Dendritic cell treated with granulocyte-macrophage colony-stimulating factor and Interleukin-4, amounts not matched to agents 40 ng/mL and 50 ng/mL, for 4 days (primary cell): ENCODE results near the gene MST1.

Experiments
- H3K27ac Mint-ChIP-seq: one replicate; pipeline ENCODE4 v1.8.0; 2022; ENCODE audit warnings: mild to moderate bottlenecking, mixed read lengths
- H3K27me3 Mint-ChIP-seq: one replicate; pipeline ENCODE4 v1.8.0; 2022; ENCODE audit warnings: mild to moderate bottlenecking, mixed read lengths
- H3K36me3 Mint-ChIP-seq: one replicate; pipeline ENCODE4 v1.8.0; 2022; ENCODE audit warnings: low read depth, mixed read lengths
- H3K4me1 Mint-ChIP-seq: one replicate; pipeline ENCODE4 v1.8.0; 2022; ENCODE audit warnings: low read depth, mixed read lengths
- H3K4me3 Mint-ChIP-seq: one replicate; pipeline ENCODE4 v1.8.0; 2022; ENCODE audit warnings: mild to moderate bottlenecking, moderate library complexity, mixed read lengths
- H3K9me3 Mint-ChIP-seq: one replicate; pipeline ENCODE4 v1.8.0; 2022; ENCODE audit warnings: mixed read lengths
- intact Hi-C: fragments of 100-400 bp; cut with micrococcal nuclease; formaldehyde crosslinking; loops from one replicate; pipeline ENCODE4 v1.15.0; 2022

Gene MST1

GRCh38 chr3:49646236-49646635 is 43.0 kb downstream of the MST1 start:
- Mint-ChIP-seq H3K9me3 (no peaks in the 10 kb centered on the region), H3K27me3 (no peaks in the 10 kb centered on the region), H3K27ac (no peak overlapping the region), H3K4me1 (no peaks in the 10 kb centered on the region), H3K4me3 (no peak overlapping the region), H3K36me3 (no peaks in the 10 kb centered on the region)
- intact Hi-C loops, result no loop called here

- H3K27ac Mint-ChIP-seq, result no peak overlapping the region
- H3K4me1 Mint-ChIP-seq, result no peaks in the 10 kb centered on the region
- no peak overlapping the region for H3K4me3 Mint-ChIP-seq
- peaks cover 3% of the 10 kb centered on the region for H3K27me3 Mint-ChIP-seq
- no peaks in the 10 kb centered on the region for H3K9me3 Mint-ChIP-seq
- intact Hi-C loops, result no loop called here
- H3K36me3 Mint-ChIP-seq, result no peaks in the 10 kb centered on the region
Observed at GRCh38 chr3:49644684-49645083, 44.6 kb downstream of the MST1 start.

- Mint-ChIP-seq H3K4me1 (no peaks in the 10 kb centered on the region), H3K9me3 (no peaks in the 10 kb centered on the region)
- intact Hi-C loops, result no loop called here
Observed at GRCh38 chr3:49642708-49643145, 46.5 kb downstream of the MST1 start.

GRCh38 chr3:49641921-49642707 is 47.2 kb downstream of the MST1 start:
- peaks cover 3% of the 10 kb centered on the region for H3K27me3 Mint-ChIP-seq
- intact Hi-C loops, result no loop called here
- no peaks in the 10 kb centered on the region for H3K4me1 Mint-ChIP-seq
- H3K36me3 Mint-ChIP-seq, result no peaks in the 10 kb centered on the region
- H3K27ac Mint-ChIP-seq, result no peak overlapping the region
- no peak overlapping the region for H3K4me3 Mint-ChIP-seq
- H3K9me3 Mint-ChIP-seq, result no peaks in the 10 kb centered on the region

More at GRCh38 chr3:49642708-49643145, 46.5 kb downstream of the MST1 start:
- Mint-ChIP-seq H3K36me3 (no peaks in the 10 kb centered on the region), H3K27ac (no peak overlapping the region), H3K27me3 (peaks cover 3% of the 10 kb centered on the region), H3K4me3 (no peak overlapping the region)

GRCh38 chr3:49641292-49641691 is 48.0 kb downstream of the MST1 start:
- intact Hi-C loops, result no loop called here
- no peaks in the 10 kb centered on the region for H3K4me1 Mint-ChIP-seq
- H3K27me3 Mint-ChIP-seq, result peaks cover 3% of the 10 kb centered on the region
- no peak overlapping the region for H3K27ac Mint-ChIP-seq
- H3K4me3 Mint-ChIP-seq, result no peak overlapping the region
- no peaks in the 10 kb centered on the region for H3K9me3 Mint-ChIP-seq
- no peaks in the 10 kb centered on the region for H3K36me3 Mint-ChIP-seq

GRCh38 chr3:49639551-49639950 is 49.7 kb downstream of the MST1 start:
- Mint-ChIP-seq H3K27ac (no peak overlapping the region), H3K4me1 (no peaks in the 10 kb centered on the region), H3K9me3 (no peaks in the 10 kb centered on the region), H3K36me3 (no peaks in the 10 kb centered on the region), H3K4me3 (no peak overlapping the region), H3K27me3 (peaks cover 3% of the 10 kb centered on the region)
- intact Hi-C loops, result no loop called here

GRCh38 chr3:49638445-49638844 is 50.8 kb downstream of the MST1 start:
- intact Hi-C loops, result no loop called here
- peaks cover 3% of the 10 kb centered on the region for H3K27me3 Mint-ChIP-seq
- H3K4me1 Mint-ChIP-seq, result no peaks in the 10 kb centered on the region
- no peaks in the 10 kb centered on the region for H3K36me3 Mint-ChIP-seq
- no peak overlapping the region for H3K27ac Mint-ChIP-seq
- no peak overlapping the region for H3K4me3 Mint-ChIP-seq
- H3K9me3 Mint-ChIP-seq, result no peaks in the 10 kb centered on the region

- no peak overlapping the region for H3K27ac Mint-ChIP-seq
- intact Hi-C loops, result no loop called here
- no peak overlapping the region for H3K4me3 Mint-ChIP-seq
- H3K36me3 Mint-ChIP-seq, result no peaks in the 10 kb centered on the region
- H3K4me1 Mint-ChIP-seq, result no peaks in the 10 kb centered on the region
- H3K27me3 Mint-ChIP-seq, result peaks cover 6% of the 10 kb centered on the region
- H3K9me3 Mint-ChIP-seq, result peaks cover 4% of the 10 kb centered on the region
Observed at GRCh38 chr3:49636883-49637609, 52.2 kb downstream of the MST1 start.

GRCh38 chr3:49634736-49635135 is 54.5 kb downstream of the MST1 start:
- H3K9me3 Mint-ChIP-seq, result peaks cover 14% of the 10 kb centered on the region
- no peaks in the 10 kb centered on the region for H3K4me1 Mint-ChIP-seq

More at GRCh38 chr3:49634736-49635135, 54.5 kb downstream of the MST1 start:
- H3K27me3 Mint-ChIP-seq, result peaks cover 5% of the 10 kb centered on the region
- H3K4me3 Mint-ChIP-seq, result no peak overlapping the region
- no peak overlapping the region for H3K27ac Mint-ChIP-seq
- intact Hi-C loops, result no loop called here
- no peaks in the 10 kb centered on the region for H3K36me3 Mint-ChIP-seq
